GM12873 (cell line): ENCODE measurements around the gene LTBP1.

Experiments
- TF ChIP-seq, protein P1 (sequence below): IDR thresholded peaks from 2 replicates; pipeline ENCODE4 v1.5.1; 2012; ENCODE audit warnings: low read depth, mild to moderate bottlenecking, moderate library complexity, low read length, control low read depth; ENCODE audit not compliant: insufficient read depth; ENCODE audit errors: missing control alignments

The LTBP1 gene

DNA sequence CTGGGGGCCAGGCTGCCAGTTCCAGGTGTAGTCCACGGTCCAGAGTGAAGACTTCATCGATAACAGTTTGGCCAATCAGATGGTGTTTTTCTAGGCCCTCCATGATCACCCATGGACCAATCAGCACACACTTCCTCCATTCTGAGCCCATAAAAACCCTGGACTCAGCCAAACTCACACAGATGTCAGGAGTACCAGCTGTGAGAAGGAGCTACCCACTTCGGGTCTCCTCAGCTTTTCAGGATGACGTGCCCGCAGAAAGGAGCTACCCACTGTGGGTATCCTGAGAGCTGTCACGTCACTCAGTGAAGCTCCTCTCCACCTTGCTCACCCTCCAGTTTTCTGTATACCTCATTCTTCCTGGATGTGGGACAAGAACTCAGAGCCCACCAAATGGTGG, 319.7 kb downstream of the LTBP1 start:
- TF ChIP-seq, protein P1, sequence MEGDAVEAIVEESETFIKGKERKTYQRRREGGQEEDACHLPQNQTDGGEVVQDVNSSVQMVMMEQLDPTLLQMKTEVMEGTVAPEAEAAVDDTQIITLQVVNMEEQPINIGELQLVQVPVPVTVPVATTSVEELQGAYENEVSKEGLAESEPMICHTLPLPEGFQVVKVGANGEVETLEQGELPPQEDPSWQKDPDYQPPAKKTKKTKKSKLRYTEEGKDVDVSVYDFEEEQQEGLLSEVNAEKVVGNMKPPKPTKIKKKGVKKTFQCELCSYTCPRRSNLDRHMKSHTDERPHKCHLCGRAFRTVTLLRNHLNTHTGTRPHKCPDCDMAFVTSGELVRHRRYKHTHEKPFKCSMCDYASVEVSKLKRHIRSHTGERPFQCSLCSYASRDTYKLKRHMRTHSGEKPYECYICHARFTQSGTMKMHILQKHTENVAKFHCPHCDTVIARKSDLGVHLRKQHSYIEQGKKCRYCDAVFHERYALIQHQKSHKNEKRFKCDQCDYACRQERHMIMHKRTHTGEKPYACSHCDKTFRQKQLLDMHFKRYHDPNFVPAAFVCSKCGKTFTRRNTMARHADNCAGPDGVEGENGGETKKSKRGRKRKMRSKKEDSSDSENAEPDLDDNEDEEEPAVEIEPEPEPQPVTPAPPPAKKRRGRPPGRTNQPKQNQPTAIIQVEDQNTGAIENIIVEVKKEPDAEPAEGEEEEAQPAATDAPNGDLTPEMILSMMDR = no peak

GRCh38 chr2:33267043-33267442, 320.3 kb downstream of the LTBP1 start:
- TF ChIP-seq, protein P1 = no peak

DNA sequence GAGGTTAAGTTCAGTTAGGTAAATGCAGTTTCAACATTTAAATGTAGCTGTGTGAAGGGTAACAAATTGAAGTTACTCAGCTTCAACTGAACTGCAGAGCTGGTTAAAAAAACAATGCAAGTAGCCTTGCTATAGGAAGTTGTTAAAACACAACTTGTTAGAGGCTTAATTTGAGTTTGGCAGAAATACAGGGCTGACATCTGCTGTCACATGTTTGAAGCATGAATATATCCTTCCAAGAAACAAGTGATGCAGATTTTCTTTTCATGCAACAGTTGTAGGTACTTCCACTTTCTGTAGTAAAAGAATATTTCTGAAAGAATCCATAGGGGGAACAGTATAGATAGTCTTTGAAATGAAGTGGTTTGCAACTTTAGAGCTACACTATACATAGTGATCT, 321.0 kb downstream of the LTBP1 start:
- TF ChIP-seq, protein P1 = no peak

DNA sequence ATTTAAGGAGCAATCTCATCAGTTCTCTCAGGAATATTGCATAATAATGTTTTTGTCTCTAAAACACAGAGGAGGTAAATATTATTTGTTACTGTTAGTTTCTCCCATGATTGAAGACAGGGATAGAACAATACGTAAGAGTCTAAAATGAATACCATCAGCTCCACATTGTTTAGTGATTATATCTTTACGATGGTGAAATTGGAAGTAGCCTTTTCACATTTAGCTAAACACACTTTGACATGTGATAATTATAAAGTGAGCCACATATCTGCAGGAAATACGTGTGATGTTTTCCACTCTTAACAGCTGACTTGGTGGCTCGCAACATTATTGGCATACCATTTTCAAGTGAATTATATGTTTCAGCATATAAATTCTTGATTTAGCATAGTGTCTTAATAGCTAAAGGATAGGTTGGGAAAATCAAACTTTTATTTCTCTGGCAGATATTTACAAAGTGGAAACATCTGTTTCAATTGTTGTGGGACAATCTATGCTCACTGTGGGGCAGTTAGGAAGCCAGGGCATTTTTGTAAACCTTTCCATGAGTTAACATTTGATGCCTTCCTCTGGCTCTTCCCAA, 321.6 kb downstream of the LTBP1 start:
- TF ChIP-seq, protein P1 = no peak

DNA sequence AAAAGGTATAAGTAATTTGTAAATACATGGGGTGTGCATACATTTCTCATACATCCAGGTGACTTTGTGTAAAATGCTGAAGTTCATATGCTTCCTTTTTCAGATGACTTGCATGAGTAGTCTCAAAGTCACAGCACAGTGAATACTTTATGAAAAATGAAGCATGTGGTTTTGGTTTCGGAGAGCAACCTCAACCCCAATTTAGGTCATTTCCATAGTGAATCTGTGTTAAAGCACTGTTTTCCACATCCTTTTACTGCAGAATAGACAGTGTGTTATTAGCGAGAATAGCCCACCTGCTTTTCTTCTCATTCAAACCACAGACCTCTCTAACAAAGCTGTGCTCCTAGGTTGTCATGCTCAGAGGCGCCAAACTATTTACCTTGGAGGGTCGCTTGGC, 325.2 kb downstream of the LTBP1 start:
- TF ChIP-seq, protein P1 = no peak

DNA sequence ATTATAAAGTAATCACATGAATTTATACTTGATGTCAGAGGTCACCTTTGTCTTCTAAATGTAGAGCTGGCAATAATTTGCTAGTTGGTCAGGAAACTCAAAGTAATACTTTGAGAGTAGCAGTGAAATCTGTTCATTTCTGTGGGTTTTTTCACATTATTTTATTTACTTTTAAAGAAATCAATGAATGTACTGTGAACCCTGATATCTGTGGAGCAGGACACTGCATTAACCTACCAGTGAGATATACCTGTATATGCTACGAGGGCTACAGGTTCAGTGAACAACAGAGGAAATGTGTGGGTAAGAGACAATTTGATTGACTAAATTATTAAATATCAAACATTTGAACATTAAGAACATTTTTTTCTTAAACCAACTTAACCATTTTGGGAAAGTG, 326.7 kb downstream of the LTBP1 start:
- TF ChIP-seq, protein P1 = no peak

- TF ChIP-seq, protein P1 = no peak
These were observed 327.8 kb downstream of the LTBP1 start for GRCh38 chr2:33274524-33274923.
